ENCODE measurements around the gene SHANK2. TPM values are rescaled to one million over a fixed set of nuclear protein-coding genes. Genes with fewer than 3 reads are reported as not detected.

Gene SHANK2
- total RNA-seq, 1 experiment from 2014 or later = 23.8 TPM

DNA sequence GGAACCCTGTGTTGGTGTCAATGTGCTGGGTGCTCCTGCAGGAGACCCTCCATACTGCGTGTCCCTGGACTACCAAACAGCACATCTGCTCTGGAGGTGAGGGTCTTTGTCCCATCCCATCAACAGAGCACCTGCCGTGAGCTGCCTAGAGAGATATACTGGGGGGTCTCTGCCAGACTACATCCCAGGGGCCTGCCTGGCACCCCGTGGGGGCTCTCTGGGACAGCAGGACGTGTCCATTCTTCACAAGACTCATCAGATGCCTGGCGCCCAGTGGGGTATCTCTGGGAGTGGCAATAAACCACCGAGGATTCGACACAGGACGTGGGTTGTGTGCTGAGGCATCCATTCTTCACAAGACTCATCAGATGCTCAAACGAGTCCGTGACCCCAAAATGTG is 42.7 kb downstream of the SHANK2 start:
- Histone ChIP-seq H4K91ac (ENCODE audit: insufficient read length, low read depth, low read length) (no peak overlapping the region), H3K56ac (ENCODE audit: insufficient read length, low read depth, low read length) (no peak overlapping the region), H3K14ac (ENCODE audit: insufficient read depth, low read length) (no peak overlapping the region), H3K18ac (ENCODE audit: insufficient read length, low read depth, low read length) (no peak overlapping the region), H3T11ph (ENCODE audit: low read length) (no peak overlapping the region), H3K27ac (ENCODE audit: insufficient read length, low read depth, low read length) (no peak overlapping the region), H3K23me2 (ENCODE audit: insufficient read length, low read depth, low read length, poor library complexity, severe bottlenecking) (no peaks in the 10 kb centered on the region), H3K23ac (ENCODE audit: insufficient read length, low read depth, low read length) (no peak overlapping the region), H2BK20ac (ENCODE audit: low read depth, low read length, poor library complexity, severe bottlenecking) (no peak overlapping the region), H2BK5ac (ENCODE audit: insufficient read length, low read length) (no peak overlapping the region), H2AK5ac (ENCODE audit: insufficient read length, low read length) (no peak overlapping the region), H3K79me1 (ENCODE audit: insufficient read depth, low read depth, low read length, poor library complexity, severe bottlenecking) (no peaks in the 10 kb centered on the region), H3K9me3 (ENCODE audit: control insufficient read depth, low read depth, low read length) (no peaks in the 10 kb centered on the region), H3K27me3 (ENCODE audit: insufficient read depth, low read length) (no peaks in the 10 kb centered on the region), H3K4me2 (ENCODE audit: insufficient read depth, insufficient read length, low read length) (no peak overlapping the region), H2BK120ac (ENCODE audit: low read depth, low read length, poor library complexity, severe bottlenecking) (no peak overlapping the region), H4K20me1 (ENCODE audit: control insufficient read depth, insufficient read depth, insufficient read length) (no peaks in the 10 kb centered on the region), H4K5ac (ENCODE audit: insufficient read length, low read depth, low read length) (no peak overlapping the region), H3K9ac (ENCODE audit: extremely low read depth, insufficient read length, low read length) (no peak overlapping the region), H2BK15ac (ENCODE audit: low read depth, low read length) (no peak overlapping the region), H2AFZ (ENCODE audit: low read length) (no peak overlapping the region), H2BK12ac (ENCODE audit: insufficient read length, low read depth, low read length) (no peak overlapping the region), H3K4me1 (ENCODE audit: insufficient read depth, low read length) (peaks cover 4% of the 10 kb centered on the region; the same call in 1 of the 2 replicates), H3K79me2 (ENCODE audit: insufficient read depth, low read length) (peaks cover 4% of the 10 kb centered on the region; the same call in 1 of the 2 replicates), H3K4ac (ENCODE audit: low read depth, low read length) (no peak overlapping the region), H4K8ac (replicated peaks; ENCODE audit: insufficient read length, low read depth, low read length) (no peak overlapping the region)
- Mint-ChIP-seq H3K27ac (no peak overlapping the region; a peak in 1 of 7 replicates), H3K36me3 (ENCODE audit: insufficient read depth in 1 of 3, low read depth in 3 of 3) (peaks cover 9 to 14% (median 10%) of the 10 kb centered on the region in 3 experiments), H3K9me3 (no peaks in the 10 kb centered on the region; a peak in 1 of 5 replicates), H3K4me3 (no peak overlapping the region), H3K4me1 (peaks cover 24 to 32% of the 10 kb centered on the region in 2 experiments), H3K27me3 (ENCODE audit: low read depth) (no peaks in the 10 kb centered on the region)
- WGBS (ENCODE audit: extremely low coverage, insufficient read length, low lambda C conversion rate) = no CpG with 5 or more reads among the region's 10 CpGs
- no peak for TF ChIP-seq CTCF (conservative IDR thresholded peaks at IDR 0.05)
- DNase-seq = no peak

Data from H9 (cell line).